Measurements from ENCODE around the gene DHX30.

GRCh38 chr3:47899495-47900108 is 96.7 kb downstream of the DHX30 start:
- no peak for TF ChIP-seq POLR2A (IDR thresholded peaks at IDR 0.05)
- TF ChIP-seq, protein P1, sequence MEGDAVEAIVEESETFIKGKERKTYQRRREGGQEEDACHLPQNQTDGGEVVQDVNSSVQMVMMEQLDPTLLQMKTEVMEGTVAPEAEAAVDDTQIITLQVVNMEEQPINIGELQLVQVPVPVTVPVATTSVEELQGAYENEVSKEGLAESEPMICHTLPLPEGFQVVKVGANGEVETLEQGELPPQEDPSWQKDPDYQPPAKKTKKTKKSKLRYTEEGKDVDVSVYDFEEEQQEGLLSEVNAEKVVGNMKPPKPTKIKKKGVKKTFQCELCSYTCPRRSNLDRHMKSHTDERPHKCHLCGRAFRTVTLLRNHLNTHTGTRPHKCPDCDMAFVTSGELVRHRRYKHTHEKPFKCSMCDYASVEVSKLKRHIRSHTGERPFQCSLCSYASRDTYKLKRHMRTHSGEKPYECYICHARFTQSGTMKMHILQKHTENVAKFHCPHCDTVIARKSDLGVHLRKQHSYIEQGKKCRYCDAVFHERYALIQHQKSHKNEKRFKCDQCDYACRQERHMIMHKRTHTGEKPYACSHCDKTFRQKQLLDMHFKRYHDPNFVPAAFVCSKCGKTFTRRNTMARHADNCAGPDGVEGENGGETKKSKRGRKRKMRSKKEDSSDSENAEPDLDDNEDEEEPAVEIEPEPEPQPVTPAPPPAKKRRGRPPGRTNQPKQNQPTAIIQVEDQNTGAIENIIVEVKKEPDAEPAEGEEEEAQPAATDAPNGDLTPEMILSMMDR (IDR thresholded peaks at IDR 0.05), result no peak
- TF ChIP-seq EP300 (IDR thresholded peaks at IDR 0.05), result no peak
- TF ChIP-seq POLR2AphosphoS5 (IDR thresholded peaks at IDR 0.05), result no peak
